H1 (cell line): ENCODE measurements around the gene FADS3. TPM values are rescaled to one million over a fixed set of nuclear protein-coding genes. Genes with fewer than 3 reads are reported as not detected.

Experiments
- CBX5 ChIP-seq: fragments of 300-800, 300-1000 bp; sonication (generic); IDR thresholded peaks from 2 replicates; pipeline ENCODE4 v1.7.1; 2016; ENCODE audit warnings: antibody characterized with exemption, low read length, low read depth
- KDM5A ChIP-seq: fragments of 200-600 bp; IDR thresholded peaks from 2 replicates; pipeline ENCODE4 v1.7.1; 2012; ENCODE audit warnings: mild to moderate bottlenecking, low read length, inconsistent platforms, mixed read lengths
- SIN3A ChIP-seq, 2 experiments: IDR thresholded peaks in 1 of 2; conservative IDR thresholded peaks in 1 of 2; 2 replicates each; pipeline ENCODE4 v1.6.1; 2011 to 2012; ENCODE audit warnings: low read length in 2 of 2, improper control_type of control experiment in 1 of 2, low read depth in 1 of 2, mild to moderate bottlenecking in 1 of 2
- ZNF274 ChIP-seq: IDR thresholded peaks from 2 replicates; pipeline ENCODE4 v1.7.0; 2012; ENCODE audit warnings: low read length, borderline replicate concordance; ENCODE audit errors: extremely low read depth
- polyA plus RNA-seq, 7 experiments: library from polyadenylated mRNA; depleted of rRNA in 3 of 7; stranded (reverse) in 5 of 7; unstranded in 2 of 7; fragments of >200 nt in 5 of 7; fragments of 200-250 nt in 2 of 7; gene quantifications; 1 replicate in 5 of 7; 2 replicates in 1 of 7; 4 replicates in 1 of 7; pipeline versions ENCODE4 v1.2.1 to v1.2.3, GENCODE V29; 2011 to 2013; ENCODE audit warnings: missing spikeins in 2 of 7, mixed read lengths in 2 of 7
- total RNA-seq: library from RNA; stranded (reverse); fragmentation: NEBNext Ultra II Directional; extraction: Animal tissue kit (Norgen Biotek cat#: 25700); gene quantifications from 2 replicates; pipeline ENCODE4 v1.2.1, GENCODE V29; 2021

FADS3 gene
- total and polyA plus RNA-seq, 2 of the 8 experiments (the other 6 are each of a cell fraction or from before 2014, with no cell fraction given): 43.8 to 76.3 TPM

DNA sequence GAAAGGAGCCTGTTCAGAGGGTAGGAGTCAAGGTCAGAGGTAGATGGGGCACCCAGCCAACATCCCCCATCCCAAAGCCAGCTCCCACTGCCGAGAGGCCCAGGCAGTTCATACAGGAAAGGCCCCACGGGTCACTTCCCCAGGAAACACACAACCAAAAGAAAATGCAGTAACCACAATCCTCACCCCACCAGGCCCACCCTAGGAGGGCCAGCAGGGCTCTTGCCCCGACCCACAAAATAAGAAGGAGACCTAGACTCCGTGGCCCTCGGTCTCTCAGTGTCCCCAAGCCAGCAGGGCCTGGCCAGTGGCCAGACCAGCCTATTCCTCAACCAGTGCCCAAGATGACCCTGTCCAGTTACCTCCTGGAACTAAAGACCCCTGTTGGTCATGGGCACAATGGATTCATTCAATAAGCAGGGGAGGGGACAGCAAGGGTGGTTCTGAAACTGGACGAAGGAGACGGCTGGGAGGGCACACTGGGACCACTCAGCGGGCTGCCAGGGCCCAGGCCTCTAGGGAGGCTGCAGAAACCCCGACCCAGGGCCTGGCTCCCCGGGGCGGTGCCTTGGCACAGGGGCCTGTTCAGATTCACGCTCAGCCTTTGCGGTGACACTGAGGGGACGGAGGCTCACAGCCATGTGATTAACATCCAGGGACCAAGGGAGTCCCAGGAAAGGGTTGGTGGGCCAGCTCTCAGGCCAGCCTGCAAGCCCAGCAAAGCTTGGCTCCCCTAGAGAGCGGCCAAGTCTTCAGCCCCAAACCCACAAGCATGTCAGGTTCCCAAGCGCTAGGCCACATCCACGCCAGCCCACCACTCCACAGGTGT lies 20.6 kb upstream of the FADS3 start (continued):
- no peak for TF ChIP-seq CBX5
- no peak for TF ChIP-seq ZNF274
- no peak for TF ChIP-seq SIN3A (conservative IDR thresholded peaks at IDR 0.05 in 1 of 2, IDR thresholded peaks at IDR 0.05 in 1 of 2; ENCODE audit: low read depth in 1 of 2, low read length in 2 of 2)
- no peak for TF ChIP-seq KDM5A
- TF ChIP-seq, all 59 proteins: peak for 0
